GM18861 (cell line): ENCODE measurements around the gene COPZ2.
"Not testable (repeated sequence)": the region's sequence is repeated elsewhere in the genome, so short reads cannot be mapped to it uniquely, and the experiment has no call there.

Experiments
- ATAC-seq: cut with Tn5 transposase; IDR thresholded peaks from one replicate; pipeline ENCODE4 v1.9.1; 2021; ENCODE audit not compliant: unreplicated experiment

COPZ2 gene

GRCh38 chr17:48031966-48032365 is 5.6 kb downstream of the COPZ2 start:
- no peak for ATAC-seq

GRCh38 chr17:48030531-48030930 is 7.1 kb downstream of the COPZ2 start:
- no peak for ATAC-seq

DNA sequence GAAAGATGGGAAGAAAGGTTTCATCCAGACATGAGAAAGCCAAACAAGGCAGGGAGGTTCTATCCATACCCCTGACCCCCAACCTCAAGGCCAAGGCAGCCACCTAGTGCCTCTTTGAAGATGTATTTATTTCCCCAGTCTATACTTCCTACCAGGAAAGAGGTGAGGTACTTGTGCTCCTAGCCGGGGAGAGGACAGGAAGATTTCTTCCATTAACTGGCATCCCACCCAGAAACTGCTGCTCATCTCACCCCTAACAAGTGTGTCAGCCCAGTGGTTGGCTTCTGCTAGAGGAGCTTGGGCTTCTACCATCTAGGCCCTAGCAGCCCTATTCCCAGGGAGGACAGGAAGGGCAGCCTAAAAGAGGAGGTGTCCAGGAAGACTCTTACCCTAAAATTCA is 8.9 kb downstream of the COPZ2 start:
- ATAC-seq = no peak

DNA sequence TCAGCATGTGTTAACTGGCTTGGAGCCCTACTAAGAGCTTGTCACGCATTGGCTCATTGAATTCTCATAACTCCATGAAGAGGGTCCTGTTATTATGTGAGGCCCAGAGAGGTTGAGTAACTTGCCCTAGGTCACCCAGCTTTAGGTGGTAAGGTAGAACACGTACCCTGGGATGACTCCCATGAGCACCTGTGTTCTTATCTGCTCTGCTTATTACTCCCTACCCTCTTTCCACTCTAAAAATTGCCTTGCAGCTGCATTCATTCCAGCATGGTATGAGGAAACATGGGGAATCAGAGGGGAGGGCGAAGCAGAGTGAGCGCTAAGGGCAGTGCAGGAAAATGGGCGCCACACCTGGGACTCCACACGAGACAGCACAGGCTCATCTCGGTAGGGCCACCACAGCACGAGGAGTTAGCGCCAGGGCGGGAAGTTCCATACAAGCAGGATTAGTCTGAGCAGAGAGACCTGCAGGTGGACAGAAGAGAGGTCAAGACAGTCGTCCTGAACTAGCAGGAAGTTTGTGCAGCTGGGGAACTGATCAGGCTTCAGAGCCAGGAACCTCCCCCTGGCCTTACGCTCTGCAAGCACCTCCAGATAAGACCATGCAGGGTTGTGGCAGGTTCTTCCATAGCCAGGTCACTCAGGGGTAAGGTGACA is 10.1 kb downstream of the COPZ2 start:
- ATAC-seq = no peak

- no peak for ATAC-seq
These were observed 10.9 kb downstream of the COPZ2 start for GRCh38 chr17:48026502-48027321.

DNA sequence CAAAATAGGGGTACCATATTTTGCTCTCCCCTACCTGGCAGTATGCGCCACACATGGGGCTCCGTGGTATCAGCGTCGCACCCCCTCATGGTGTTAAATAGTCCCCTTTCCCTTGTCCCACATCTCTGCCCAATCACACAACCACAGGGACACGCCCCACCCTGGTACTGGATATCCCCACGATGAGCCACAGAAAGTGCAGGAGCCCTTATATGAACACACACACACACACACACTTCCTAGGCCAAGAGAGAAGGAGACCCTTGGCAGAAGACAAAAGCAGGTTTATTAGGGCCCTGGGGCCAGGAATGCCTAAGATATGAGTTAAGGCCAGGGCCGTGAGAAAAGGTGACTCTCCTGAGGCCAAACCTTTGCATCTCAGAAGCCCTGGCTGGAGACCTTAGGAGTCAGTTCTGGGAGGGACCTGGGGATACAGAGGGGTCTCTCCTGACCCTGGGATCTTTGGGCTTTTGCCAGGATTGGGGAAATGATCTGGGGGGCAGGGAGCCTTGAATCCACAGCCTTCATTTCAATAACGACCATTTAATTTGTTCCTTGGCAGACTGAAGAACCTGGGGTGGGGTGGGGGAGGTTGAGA is 11.6 kb downstream of the COPZ2 start:
- ATAC-seq = no peak

- peak; percentile 72 for ATAC-seq
These were observed 12.3 kb downstream of the COPZ2 start for GRCh38 chr17:48025040-48025903.

DNA sequence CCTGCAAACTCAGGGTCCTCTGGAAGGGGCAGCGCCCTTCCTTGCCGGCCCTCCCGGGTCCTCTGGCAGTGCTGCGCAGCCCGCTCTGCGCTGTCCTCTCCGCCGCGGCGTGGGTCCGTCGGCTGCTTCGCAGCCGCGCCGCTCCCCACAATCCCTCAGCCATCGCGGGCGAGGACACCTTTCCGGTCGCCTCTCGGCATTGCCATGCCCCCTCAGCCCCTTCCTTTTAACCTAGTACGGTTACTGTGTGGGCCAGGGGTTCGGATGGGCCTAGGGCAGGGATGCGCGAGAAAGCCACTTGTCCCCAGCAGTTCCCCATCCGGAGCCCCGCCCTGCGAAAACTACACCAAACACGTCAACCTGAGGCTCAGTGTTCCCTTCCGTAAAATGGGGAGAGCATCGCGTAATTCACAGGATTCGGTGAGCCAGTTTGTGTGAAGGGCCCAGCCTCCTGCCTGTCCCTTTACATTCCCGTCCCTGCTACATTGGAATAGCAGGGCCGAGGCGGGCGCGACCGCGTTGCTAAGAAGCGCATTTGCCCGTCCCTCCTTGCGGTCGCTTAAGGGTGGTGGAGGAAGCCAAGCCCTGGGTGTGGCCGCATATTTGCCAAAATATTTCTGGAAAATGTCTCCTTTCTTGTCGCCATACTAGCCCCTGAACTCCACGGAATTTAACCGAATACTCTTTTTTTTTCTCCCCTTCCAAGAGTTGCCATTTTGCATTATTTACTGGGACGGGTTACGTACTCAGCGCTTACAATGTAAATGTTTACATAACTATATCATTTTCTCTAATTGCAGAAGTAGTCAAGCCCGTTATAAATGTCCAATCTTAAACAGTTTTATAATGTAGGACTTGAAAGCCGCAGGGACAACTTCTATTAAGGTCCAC is 13.2 kb downstream of the COPZ2 start:
- no peak for ATAC-seq

- ATAC-seq = no peak
These were observed 14.0 kb downstream of the COPZ2 start for GRCh38 chr17:48023400-48024148.

GRCh38 chr17:48022901-48023300 is 14.7 kb downstream of the COPZ2 start:
- no peak for ATAC-seq

- no peak for ATAC-seq
These were observed 15.7 kb downstream of the COPZ2 start for GRCh38 chr17:48021934-48022333.

DNA sequence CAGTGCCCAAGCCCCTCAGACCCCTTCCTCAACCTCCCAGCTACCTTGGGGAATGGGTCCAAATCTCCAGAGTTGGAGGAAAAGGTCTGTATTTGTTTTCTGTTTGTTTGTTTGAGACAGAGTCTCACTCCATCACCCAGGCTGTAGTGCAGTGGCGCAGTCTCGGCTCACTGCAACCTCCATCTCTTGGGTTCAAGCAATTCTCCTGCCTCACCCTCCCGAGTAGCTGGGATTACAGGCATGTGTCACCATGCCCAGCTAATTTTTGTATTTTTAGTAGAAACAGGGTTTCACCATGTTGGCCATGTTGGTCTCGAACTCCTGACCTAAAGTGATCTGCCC is 19.8 kb downstream of the COPZ2 start:
- not testable (repeated sequence) for ATAC-seq

- no peak for ATAC-seq
These were observed 21.5 kb downstream of the COPZ2 start for GRCh38 chr17:48016112-48016511.

GRCh38 chr17:48014595-48015111 is 22.9 kb downstream of the COPZ2 start:
- ATAC-seq = no peak

GRCh38 chr17:48013876-48014594 is 23.6 kb downstream of the COPZ2 start:
- ATAC-seq = no peak

GRCh38 chr17:48012654-48013053 is 24.9 kb downstream of the COPZ2 start:
- no peak for ATAC-seq

GRCh38 chr17:48012151-48012520 is 25.5 kb downstream of the COPZ2 start:
- no peak for ATAC-seq

GRCh38 chr17:48011405-48012150 is 26.0 kb downstream of the COPZ2 start:
- no peak for ATAC-seq
